Retinal pigment epithelial cell (primary cell): ENCODE results near the gene CYS1.
A peak's percentile ranks its signal among the peaks of the same experiment; 100 is the strongest.

ENCODE experiments used
- DNase-seq: peaks from one replicate; pipeline ENCODE4 v3.0.0-alpha.2; 2010; ENCODE audit warnings: low read depth
- H3K4me3 ChIP-seq: 2 replicates; pipeline ENCODE4 v1.5.1; 2011; ENCODE audit warnings: mild to moderate bottlenecking, low read length, control low read depth, moderate library complexity
- CTCF ChIP-seq: conservative IDR thresholded peaks from 2 replicates; pipeline ENCODE4 v1.5.1; 2011; ENCODE audit warnings: low read depth, low read length, control low read depth, inconsistent platforms

The CYS1 gene

GRCh38 chr2:10079870-10080535, at the start of gene CYS1:
CYS1 (minus strand) TSS chr2:10080411; CDS start chr2:10080223, 188 bp downstream.
- peak; percentile 7 for TF ChIP-seq CTCF
- no peak for DNase-seq
- H3K4me3 ChIP-seq: peak within 1 kb of the TSS; percentile 22

GRCh38 chr2:10129490-10129889, 49.3 kb upstream of the CYS1 start:
- no peak for DNase-seq
- H3K4me3 ChIP-seq: no peak overlapping the region
- TF ChIP-seq CTCF: no peak

- DNase-seq: no peak
- no peak for TF ChIP-seq CTCF
- H3K4me3 ChIP-seq: no peak overlapping the region
These were observed 48.2 kb upstream of the CYS1 start for GRCh38 chr2:10128420-10128819.

- DNase-seq: no peak
- TF ChIP-seq CTCF: no peak
- no peak overlapping the region for H3K4me3 ChIP-seq
These were observed 46.4 kb upstream of the CYS1 start for GRCh38 chr2:10126632-10127026.

- no peak for DNase-seq
- no peak overlapping the region for H3K4me3 ChIP-seq
- no peak for TF ChIP-seq CTCF
These were observed 45.8 kb upstream of the CYS1 start for GRCh38 chr2:10125842-10126631.

- no peak for DNase-seq
- peak overlapping the region; percentile 74 for H3K4me3 ChIP-seq
- peak; percentile 65 for TF ChIP-seq CTCF
These were observed 44.4 kb upstream of the CYS1 start for GRCh38 chr2:10124538-10125045.
